MM.1S (cell line): ENCODE measurements around the gene CMTM3.

Experiments
- CTCF ChIP-seq: fragments of 300-600 bp; sonication (generic); IDR thresholded peaks from 2 replicates; pipeline ENCODE4 v1.5.1; 2016; ENCODE audit warnings: antibody characterized with exemption, low read length, mixed read lengths
- EZH2 ChIP-seq: fragments of 300-600 bp; sonication (generic); optimal IDR thresholded peaks from 2 replicates; pipeline ENCODE3; 2017; ENCODE audit warnings: low read depth, mild to moderate bottlenecking, antibody characterized with exemption, low read length, mixed read lengths
- EZH2phosphoT487 ChIP-seq: fragments of 300-600 bp; sonication (generic); IDR thresholded peaks from 2 replicates; pipeline ENCODE4 v1.6.1; 2018; ENCODE audit warnings: antibody characterized with exemption, low read length

- TF ChIP-seq CTCF (no peak), EZH2 (no peak), EZH2phosphoT487 (no peak)
Observed at GRCh38 chr16:66653581-66654350, 49.3 kb downstream of the CMTM3 start.
